Epidermal melanocyte (primary cell): ENCODE results near the gene XRCC6.
"Not testable (repeated sequence)": the region's sequence is repeated elsewhere in the genome, so short reads cannot be mapped to it uniquely, and the experiment has no call there.

Experiments used
- DNase-seq: peaks from one replicate; pipeline ENCODE4 v3.0.0; 2011; ENCODE audit warnings: low spot score; ENCODE audit not compliant: insufficient read length

The XRCC6 gene

GRCh38 chr22:41598081-41598480 lies 23.0 kb upstream of the XRCC6 start:
- DNase-seq, result no peak

DNA sequence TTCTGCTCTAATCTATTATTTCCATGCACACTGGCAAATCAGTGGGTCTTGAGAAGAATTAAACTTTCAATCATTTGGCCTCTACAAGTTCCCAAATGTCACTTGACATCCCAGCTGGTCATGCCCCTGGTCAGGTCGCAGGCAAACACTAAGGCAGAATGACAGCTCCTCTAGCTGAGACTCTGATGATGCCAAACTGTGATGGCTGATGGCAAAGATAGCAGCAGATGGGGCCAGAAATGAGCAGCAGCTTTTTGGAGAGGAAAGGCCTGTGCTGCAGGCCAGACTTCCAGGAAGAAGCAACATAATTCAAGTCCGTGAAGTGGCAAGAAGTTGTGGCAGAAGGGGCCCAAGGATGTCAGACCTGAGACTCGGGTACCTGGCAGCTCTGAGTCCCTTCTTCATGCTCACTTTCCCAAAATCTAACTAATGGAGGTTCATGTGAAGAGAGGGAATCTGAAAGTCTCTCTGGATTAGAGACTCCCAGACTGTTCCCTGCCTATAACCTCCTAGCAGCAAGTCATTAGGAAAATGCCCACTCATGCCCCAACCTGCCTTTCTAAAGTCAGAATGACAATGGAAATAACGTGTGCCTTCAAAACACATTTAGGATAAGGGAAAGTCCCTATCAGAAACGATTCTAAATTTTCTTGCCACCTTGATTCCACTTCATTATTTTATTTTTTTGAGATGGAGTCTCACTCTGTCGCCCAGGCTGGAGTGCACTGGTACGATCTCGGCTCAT lies 22.0 kb upstream of the XRCC6 start:
- no peak for DNase-seq

DNA sequence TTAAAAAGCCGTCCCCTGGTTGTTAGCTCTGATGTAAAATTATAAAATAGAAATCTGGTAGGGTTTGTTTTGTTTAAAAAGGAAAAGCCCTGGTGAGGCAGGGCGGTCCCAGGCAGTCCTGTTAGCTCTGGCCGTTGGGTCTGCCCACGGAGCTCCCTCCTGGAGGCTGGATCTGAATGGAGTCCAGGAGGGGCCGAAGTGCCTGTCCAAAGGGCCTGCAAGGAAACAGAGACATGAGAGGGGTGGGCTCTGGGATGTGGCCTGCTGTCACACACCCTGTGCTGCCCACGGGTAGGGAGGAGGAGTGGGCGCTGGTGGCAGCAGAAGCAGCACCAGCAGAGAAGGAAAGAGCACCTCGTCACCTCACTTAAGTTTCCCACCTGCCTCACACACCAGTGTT lies 20.1 kb upstream of the XRCC6 start:
- DNase-seq, result no peak

- no peak for DNase-seq
Observed at GRCh38 chr22:41603873-41604332, 17.2 kb upstream of the XRCC6 start.

DNA sequence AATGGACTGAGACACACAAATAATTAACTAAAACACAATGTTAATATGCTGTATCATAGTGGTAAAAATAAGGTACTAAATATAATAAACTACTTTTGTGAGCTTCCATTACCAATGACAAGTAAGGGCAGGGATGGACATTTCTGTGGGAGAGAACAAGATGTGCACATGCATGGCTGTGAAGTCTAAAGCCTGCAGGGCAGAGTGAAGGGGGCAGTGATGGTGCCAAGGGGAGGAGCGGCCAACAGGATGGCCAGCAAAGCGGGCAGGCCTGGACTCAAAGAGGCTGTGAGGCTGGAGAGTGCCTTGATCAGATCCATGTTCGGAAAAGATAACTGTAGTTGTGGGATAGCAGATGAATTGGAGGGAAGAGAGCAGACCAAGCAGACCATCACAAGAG lies 12.7 kb upstream of the XRCC6 start:
- no peak for DNase-seq

DNA sequence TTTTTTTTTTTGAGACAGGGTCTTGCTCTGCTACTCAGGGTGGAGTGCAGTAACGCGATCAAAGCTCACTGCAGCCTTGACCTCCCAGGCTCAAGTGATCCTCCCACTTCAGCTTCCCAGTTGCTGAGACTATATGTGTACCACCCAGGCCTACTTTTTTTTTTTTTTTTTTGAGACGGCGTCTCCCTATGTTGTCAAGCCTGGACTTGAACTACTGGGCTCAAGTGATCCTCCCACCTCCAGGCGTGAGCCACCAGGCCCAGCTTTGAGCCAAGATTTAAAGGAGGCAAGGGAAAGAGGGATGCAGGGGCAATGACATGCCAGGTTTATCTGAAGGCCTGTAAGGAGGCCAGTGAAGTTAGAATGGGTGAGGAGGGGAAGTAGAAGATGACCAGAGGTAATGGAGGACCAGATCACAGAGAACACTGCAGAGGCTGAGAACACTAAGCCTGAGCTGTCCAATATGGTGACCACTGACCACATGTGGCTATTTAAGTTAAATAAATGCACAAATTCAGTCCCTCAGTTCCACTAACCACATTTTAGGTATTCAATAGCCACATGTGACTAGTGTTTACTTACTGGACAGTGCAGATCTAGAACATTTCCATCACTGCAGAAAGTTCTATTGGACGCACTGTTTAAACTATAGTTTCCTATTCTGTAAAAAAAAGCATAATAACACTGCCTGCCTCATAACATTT lies 8.3 kb upstream of the XRCC6 start:
- DNase-seq, result no peak

- no peak for DNase-seq
Observed at GRCh38 chr22:41613456-41613855, 7.6 kb upstream of the XRCC6 start.

- no peak for DNase-seq
Observed at GRCh38 chr22:41619979-41620588, 1.0 kb upstream of the XRCC6 start.

GRCh38 chr22:41620589-41621098 lies 451 bp upstream of the XRCC6 start, which contains the start of gene DESI1:
Gene DESI1 (minus strand): TSS chr22:41621043. CDS start chr22:41620839, 204 bp downstream.
- DNase-seq, result no peak

DNA sequence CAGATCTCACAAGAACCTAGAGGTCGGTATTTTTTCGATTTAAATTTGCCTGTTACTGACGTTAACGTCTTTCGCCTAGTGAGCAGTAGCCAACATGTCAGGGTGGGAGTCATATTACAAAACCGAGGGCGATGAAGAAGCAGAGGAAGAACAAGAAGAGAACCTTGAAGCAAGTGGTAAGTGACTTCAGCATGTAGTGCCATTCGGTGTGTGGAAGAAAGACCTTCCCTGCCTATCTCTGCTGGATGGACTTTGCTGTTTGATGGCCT lies 750 bp downstream of the XRCC6 start:
- DNase-seq, result no peak

GRCh38 chr22:41625577-41625976 lies 4.5 kb downstream of the XRCC6 start:
- no peak for DNase-seq

DNA sequence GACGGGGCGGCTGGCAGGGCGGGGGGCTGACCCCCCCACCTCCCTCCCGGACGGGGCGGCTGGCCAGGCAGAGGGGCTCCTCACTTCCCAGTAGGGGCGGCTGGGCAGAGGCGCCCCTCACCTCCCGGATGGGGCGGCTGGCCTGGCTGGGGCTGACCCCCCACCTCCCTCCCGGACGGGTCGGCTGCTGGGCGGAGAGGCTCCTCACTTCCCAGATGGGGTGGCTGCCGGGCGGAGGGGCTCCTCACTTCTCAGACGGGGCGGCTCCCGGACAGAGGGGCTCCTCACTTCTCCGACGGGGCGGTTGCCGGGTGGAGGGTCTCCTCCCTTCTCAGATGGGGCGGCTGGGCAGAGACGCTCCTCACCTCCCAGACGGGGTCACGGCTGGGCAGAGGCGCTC lies 10.0 kb downstream of the XRCC6 start:
- not testable (repeated sequence) for DNase-seq

GRCh38 chr22:41631615-41632014 lies 10.5 kb downstream of the XRCC6 start:
- DNase-seq, result not testable (repeated sequence)

- DNase-seq, result not testable (repeated sequence)
Observed at GRCh38 chr22:41634610-41635009, 13.5 kb downstream of the XRCC6 start.

DNA sequence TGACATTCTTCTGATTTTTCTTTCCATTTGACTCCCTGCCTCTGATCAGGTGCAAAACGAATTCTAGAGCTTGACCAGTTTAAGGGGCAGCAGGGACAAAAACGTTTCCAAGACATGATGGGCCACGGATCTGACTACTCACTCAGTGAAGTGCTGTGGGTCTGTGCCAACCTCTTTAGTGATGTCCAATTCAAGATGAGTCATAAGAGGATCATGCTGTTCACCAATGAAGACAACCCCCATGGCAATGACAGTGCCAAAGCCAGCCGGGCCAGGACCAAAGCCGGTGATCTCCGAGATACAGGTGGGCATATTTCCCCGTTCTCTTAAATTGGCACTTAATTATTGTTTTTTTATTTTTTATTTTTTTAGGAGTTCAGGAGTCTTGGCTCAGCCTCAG lies 15.4 kb downstream of the XRCC6 start:
- no peak for DNase-seq

DNA sequence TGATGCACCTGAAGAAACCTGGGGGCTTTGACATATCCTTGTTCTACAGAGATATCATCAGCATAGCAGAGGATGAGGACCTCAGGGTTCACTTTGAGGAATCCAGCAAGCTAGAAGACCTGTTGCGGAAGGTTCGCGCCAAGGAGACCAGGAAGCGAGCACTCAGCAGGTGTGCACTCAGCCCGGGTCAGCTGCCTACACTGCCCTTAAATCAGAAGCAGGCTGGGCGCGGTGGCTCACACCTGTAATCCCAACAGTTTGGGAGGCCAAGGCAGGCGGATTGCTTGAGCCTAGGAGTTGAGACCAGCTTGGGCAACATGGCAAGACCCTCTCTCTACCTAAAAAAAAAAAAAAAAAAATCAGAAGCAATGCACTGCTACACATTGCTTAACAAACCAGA lies 16.5 kb downstream of the XRCC6 start:
- not testable (repeated sequence) for DNase-seq

- DNase-seq, result no peak
Observed at GRCh38 chr22:41638124-41638523, 17.0 kb downstream of the XRCC6 start.

GRCh38 chr22:41638748-41639147 lies 17.7 kb downstream of the XRCC6 start:
- DNase-seq, result no peak

DNA sequence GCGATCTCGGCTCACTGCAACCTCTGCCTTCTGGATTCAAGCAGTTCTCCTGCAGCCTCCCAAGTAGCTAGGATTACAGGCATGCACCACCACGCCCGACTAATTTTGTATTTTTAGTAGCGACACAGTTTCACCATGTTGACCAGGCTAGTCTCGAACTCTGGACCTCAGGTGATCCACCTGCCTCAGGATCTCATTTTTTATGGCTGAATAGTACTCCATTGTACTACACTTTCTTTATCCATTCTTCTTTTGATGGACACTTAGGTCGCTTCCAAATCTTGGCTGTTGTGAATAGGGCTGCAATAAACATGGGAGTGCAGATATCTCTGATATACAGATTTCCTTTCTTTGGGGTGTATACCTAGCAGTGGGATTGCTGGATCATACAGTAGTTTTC lies 20.8 kb downstream of the XRCC6 start:
- no peak for DNase-seq

DNA sequence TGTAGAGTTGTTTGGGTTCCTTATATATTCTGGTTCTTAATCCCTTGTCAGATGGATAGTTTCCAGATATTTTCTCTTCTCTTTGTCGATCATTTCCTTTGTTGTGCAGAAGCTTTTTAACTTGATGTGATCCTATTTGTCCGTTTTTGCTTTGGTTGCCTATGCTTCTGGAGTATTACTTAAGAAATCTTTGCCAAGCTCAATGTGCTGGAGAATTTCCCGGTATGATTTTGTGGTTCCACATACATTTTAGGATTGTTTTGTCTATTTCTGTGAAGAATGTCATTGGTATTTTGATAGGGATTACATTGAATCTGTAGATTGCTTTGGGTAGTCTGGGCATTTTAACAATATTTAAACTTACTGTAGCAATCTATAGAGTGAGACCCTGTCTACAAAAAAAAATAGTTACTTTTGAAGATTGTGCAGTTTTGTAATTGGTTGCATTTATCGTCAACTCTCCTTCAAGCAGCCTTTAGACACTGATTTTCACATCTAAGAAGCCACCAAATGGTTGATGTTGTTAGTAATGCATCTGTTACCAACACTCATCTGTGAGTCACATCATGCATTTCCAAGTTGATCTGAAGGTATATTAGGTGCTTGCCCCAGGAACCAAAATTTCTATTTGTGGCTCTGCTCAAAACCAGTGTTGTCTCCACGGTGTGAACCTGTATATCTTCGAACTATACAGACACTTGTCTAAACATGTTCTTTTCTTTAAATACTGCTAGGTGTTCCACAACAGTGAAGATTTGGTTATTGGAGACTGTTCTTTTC lies 21.4 kb downstream of the XRCC6 start:
- no peak for DNase-seq

DNA sequence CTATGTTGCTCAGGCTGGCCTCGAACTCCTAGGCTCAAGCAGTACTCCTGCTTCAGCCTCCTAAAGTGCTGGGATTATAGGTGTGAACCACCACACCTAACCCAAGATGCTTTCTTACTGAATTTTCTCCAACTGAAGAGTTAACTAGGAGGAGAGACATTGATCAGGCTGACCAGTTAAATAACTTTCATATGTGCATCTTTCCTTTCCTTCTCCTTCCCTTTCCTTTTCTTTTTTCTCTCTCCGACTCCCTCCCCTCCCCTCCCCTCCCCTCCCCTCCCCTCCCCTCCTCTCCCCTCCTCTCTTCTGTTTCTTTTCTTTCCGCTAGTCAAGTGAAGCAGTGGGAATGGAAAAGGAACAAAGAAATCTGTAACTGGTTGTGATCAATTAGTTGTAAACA lies 26.7 kb downstream of the XRCC6 start:
- DNase-seq, result no peak

- no peak for DNase-seq
Observed at GRCh38 chr22:41648432-41648831, 27.3 kb downstream of the XRCC6 start.
